GM21515 (cell line): ENCODE results near the gene SLC25A23.
"Not testable (repeated sequence)": the region's sequence is repeated elsewhere in the genome, so short reads cannot be mapped to it uniquely, and the experiment has no call there.

Experiments
- ATAC-seq: cut with Tn5 transposase; IDR thresholded peaks from one replicate; pipeline ENCODE4 v1.9.1; 2021; ENCODE audit not compliant: unreplicated experiment

Gene SLC25A23

GRCh38 chr19:6406401-6406800, 53.2 kb downstream of the SLC25A23 start:
- ATAC-seq: no peak

GRCh38 chr19:6402837-6403608, 56.6 kb downstream of the SLC25A23 start:
- ATAC-seq: no peak

- ATAC-seq: no peak
These were observed 57.5 kb downstream of the SLC25A23 start for GRCh38 chr19:6402058-6402457.

- ATAC-seq: not testable (repeated sequence)
These were observed 59.3 kb downstream of the SLC25A23 start for GRCh38 chr19:6400062-6400944.

GRCh38 chr19:6396305-6396704, 63.3 kb downstream of the SLC25A23 start:
- no peak for ATAC-seq

GRCh38 chr19:6394831-6395230, 64.8 kb downstream of the SLC25A23 start:
- no peak for ATAC-seq

GRCh38 chr19:6393983-6394412, 65.6 kb downstream of the SLC25A23 start:
- no peak for ATAC-seq

- peak; percentile 80 for ATAC-seq
These were observed 66.3 kb downstream of the SLC25A23 start, which contains the start of gene GTF2F1 for GRCh38 chr19:6393074-6393982. GTF2F1 (minus strand) TSS chr19:6393164; CDS start chr19:6392995, 169 bp downstream.

GRCh38 chr19:6392221-6393073, 67.1 kb downstream of the SLC25A23 start:
- ATAC-seq: peak; percentile 6
